ENCODE data around the gene SDK2. TPM values are rescaled to one million over a fixed set of nuclear protein-coding genes. Genes with fewer than 3 reads are reported as not detected.

SDK2 gene
- total and polyA plus RNA-seq, 2 of the 4 experiments (the other 2 are of a cell fraction), result under 0.01 to 0.03 TPM

GRCh38 chr17:73346501-73347162 is 297.6 kb downstream of the SDK2 start:
- DNase-seq (no peak), ATAC-seq (ENCODE audit: low read depth) (no peak)
- intact Hi-C loops (cut with micrococcal nuclease), result no loop called here
- Histone ChIP-seq H2BK20ac (ENCODE audit: low read depth, low read length) (no peak overlapping the region), H2AK9ac (replicated peaks; ENCODE audit: low read depth, low read length, poor library complexity) (no peak overlapping the region), H3K14ac (replicated peaks; ENCODE audit: low read depth, low read length) (no peak overlapping the region), H3K56ac (ENCODE audit: extremely low read depth, insufficient read depth, low read length) (no peak overlapping the region), H3K23ac (ENCODE audit: low read depth, low read length) (no peak overlapping the region), H2BK15ac (ENCODE audit: low read depth, low read length) (no peak overlapping the region), H3K27me3 (ENCODE audit: control insufficient read depth, insufficient read depth, low read length) (no peaks in the 10 kb centered on the region), H2BK5ac (ENCODE audit: low read depth, low read length, poor library complexity, severe bottlenecking) (no peak overlapping the region), H4K20me1 (ENCODE audit: insufficient read depth, low read length) (no peaks in the 10 kb centered on the region), H2AK5ac (ENCODE audit: low read depth, low read length) (no peak overlapping the region), H4K91ac (ENCODE audit: insufficient read depth, low read depth, low read length) (no peak overlapping the region), H2BK120ac (ENCODE audit: low read depth, low read length) (no peak overlapping the region; the same call in 1 of the 2 replicates), H2AFZ (replicated peaks; ENCODE audit: low read length, poor library complexity) (peak overlapping the region; percentile 68), H4K5ac (ENCODE audit: low read depth, low read length) (no peak overlapping the region), H4K8ac (ENCODE audit: low read depth in 2 of 2, low read length in 2 of 2) (no peak overlapping the region), H3K18ac (ENCODE audit: low read depth, low read length) (no peak overlapping the region), H3K4ac (ENCODE audit: low read depth, low read length) (no peak overlapping the region), H3K9ac (ENCODE audit: low read depth, low read length) (no peak overlapping the region), H3K79me1 (ENCODE audit: low read depth in 1 of 2, low read length in 2 of 2) (peaks cover 0 to 5% of the 10 kb centered on the region in 2 experiments; a peak in 1 of 4 replicates), H3K4me3 (ENCODE audit: insufficient read depth, low read depth, low read length) (no peak overlapping the region), H3K27ac (ENCODE audit: insufficient read depth, low read length) (no peak overlapping the region), H3K9me3 (ENCODE audit: control insufficient read depth, insufficient read depth, low read length) (no peaks in the 10 kb centered on the region), H3K36me3 (ENCODE audit: control insufficient read depth, insufficient read depth, low read length) (no peaks in the 10 kb centered on the region), H3K4me2 (ENCODE audit: low read depth, low read length) (no peak overlapping the region), H3K9me1 (ENCODE audit: insufficient read depth, low read length) (peaks cover 20% of the 10 kb centered on the region), H3K4me1 (ENCODE audit: control insufficient read depth, insufficient read depth, low read length) (peaks cover 31% of the 10 kb centered on the region)
- ChIA-PET CTCF (interaction anchor here (0.7 kb wide), 1 partner anchor 360 kb away, joined by 3 read pairs; no protein-coding TSS in a partner anchor), POLR2A (ENCODE audit: unreplicated experiment) (no interaction called here)
- 47% methylated on average over 3 of the region's 12 CpGs; no CpG with 5 or more reads in 1 of the 2 experiments for WGBS, 2 experiments (ENCODE audit: extremely low coverage in 2 of 2, insufficient read length in 1 of 2)
- no TSS peak for BruUV-seq (replicated peaks)
- TF ChIP-seq MAFK (IDR thresholded peaks at IDR 0.05; ENCODE audit: low read depth, low read length), result no peak
- TF ChIP-seq MXI1 (IDR thresholded peaks at IDR 0.05; ENCODE audit: borderline replicate concordance, low read depth, low read length), result no peak
- no peak for TF ChIP-seq CTCF (conservative IDR thresholded peaks at IDR 0.05; ENCODE audit: low read depth, low read length)
- no peak for TF ChIP-seq RAD21 (IDR thresholded peaks at IDR 0.05; ENCODE audit: low read length)
- no peak for TF ChIP-seq ELK1 (IDR thresholded peaks at IDR 0.05; ENCODE audit: borderline replicate concordance, low read depth, low read length)
- no peak for TF ChIP-seq RFX5 (IDR thresholded peaks at IDR 0.05; ENCODE audit: low read depth, low read length)
- no peak for TF ChIP-seq CHD1 (IDR thresholded peaks at IDR 0.05; ENCODE audit: low read depth, low read length)
- TF ChIP-seq POLR2A (IDR thresholded peaks at IDR 0.05; ENCODE audit: low read depth, low read length), result no peak
- no peak for TF ChIP-seq MAZ (IDR thresholded peaks at IDR 0.05; ENCODE audit: borderline replicate concordance, low read depth, low read length)
- TF ChIP-seq CEBPB (IDR thresholded peaks at IDR 0.05; ENCODE audit: low read depth, low read length), result no peak
- TF ChIP-seq BHLHE40 (IDR thresholded peaks at IDR 0.05; ENCODE audit: low read depth, low read length), result no peak
- no peak for TF ChIP-seq USF2 (IDR thresholded peaks at IDR 0.05; ENCODE audit: low read depth, low read length)
- TF ChIP-seq NFE2L2 (IDR thresholded peaks at IDR 0.05; ENCODE audit: low read depth, low read length), result no peak
- TF ChIP-seq RCOR1 (IDR thresholded peaks at IDR 0.05; ENCODE audit: insufficient replicate concordance, low read length), result no peak
- TF ChIP-seq FOS (IDR thresholded peaks at IDR 0.05; ENCODE audit: low read depth, low read length), result no peak
- no peak for TF ChIP-seq SMC3 (IDR thresholded peaks at IDR 0.05; ENCODE audit: low read depth, low read length)
- in situ Hi-C loops (cut with MboI; ENCODE audit: low sequenced_read_pairs), result no loop called here
- dilution Hi-C loops (cut with HindIII; ENCODE audit: low sequenced_read_pairs, unreplicated experiment), result no loop called here
